H1 (cell line): ENCODE measurements around the gene SHLD2. TPM values are rescaled to one million over a fixed set of nuclear protein-coding genes. Genes with fewer than 3 reads are reported as not detected.

Experiments
- ATF2 ChIP-seq: IDR thresholded peaks from 2 replicates; pipeline ENCODE4 v1.6.1; 2012; ENCODE audit warnings: low read length, inconsistent platforms
- BRCA1 ChIP-seq: IDR thresholded peaks from 2 replicates; pipeline ENCODE4 v1.6.1; 2012; ENCODE audit warnings: low read depth, low read length, improper control_type of control experiment
- E2F6 ChIP-seq: IDR thresholded peaks from 2 replicates; pipeline ENCODE4 v1.6.1; 2012; ENCODE audit warnings: inconsistent platforms
- FOSL1 ChIP-seq: IDR thresholded peaks from 2 replicates; pipeline ENCODE4 v1.6.1; 2011; ENCODE audit warnings: mild to moderate bottlenecking, low read depth, low read length, moderate library complexity; ENCODE audit not compliant: insufficient read depth
- GABPA ChIP-seq: IDR thresholded peaks from 2 replicates; pipeline ENCODE4 v1.6.1; 2011; ENCODE audit warnings: mild to moderate bottlenecking, low read length, moderate library complexity, borderline replicate concordance; ENCODE audit not compliant: insufficient read depth
- GTF2F1 ChIP-seq: IDR thresholded peaks from 2 replicates; pipeline ENCODE4 v1.6.1; 2012; ENCODE audit warnings: low read depth, low read length, improper control_type of control experiment, borderline replicate concordance
- JUN ChIP-seq: IDR thresholded peaks from 2 replicates; pipeline ENCODE4 v1.6.1; 2011; ENCODE audit warnings: low read depth, mild to moderate bottlenecking, improper control_type of control experiment, low read length
- KDM4A ChIP-seq: IDR thresholded peaks from one replicate; pipeline ENCODE4 v1.7.1; 2012; ENCODE audit warnings: low read depth, mild to moderate bottlenecking, moderate library complexity, low read length, inconsistent platforms; ENCODE audit not compliant: severe bottlenecking
- PHF8 ChIP-seq: fragments of 200-600 bp; sonication (generic); conservative IDR thresholded peaks from 2 replicates; pipeline ENCODE4 v1.7.1; 2012; ENCODE audit warnings: low read depth, mild to moderate bottlenecking, inconsistent platforms, low read length, moderate library complexity
- SIX5 ChIP-seq: IDR thresholded peaks from 2 replicates; pipeline ENCODE4 v1.6.1; 2011; ENCODE audit warnings: mild to moderate bottlenecking, low read depth, low read length
- polyA plus RNA-seq, 7 experiments: library from polyadenylated mRNA; depleted of rRNA in 3 of 7; stranded (reverse) in 5 of 7; unstranded in 2 of 7; fragments of >200 nt in 5 of 7; fragments of 200-250 nt in 2 of 7; gene quantifications; 1 replicate in 5 of 7; 2 replicates in 1 of 7; 4 replicates in 1 of 7; pipeline versions ENCODE4 v1.2.1 to v1.2.3, GENCODE V29; 2011 to 2013; ENCODE audit warnings: missing spikeins in 2 of 7, mixed read lengths in 2 of 7
- total RNA-seq: library from RNA; stranded (reverse); fragmentation: NEBNext Ultra II Directional; extraction: Animal tissue kit (Norgen Biotek cat#: 25700); gene quantifications from 2 replicates; pipeline ENCODE4 v1.2.1, GENCODE V29; 2021

SHLD2 gene
- total and polyA plus RNA-seq, 2 of the 8 experiments (the other 6 are each of a cell fraction or from before 2014, with no cell fraction given): 7.9 to 32.4 TPM

GRCh38 chr10:87093632-87094372 lies 1.2 kb upstream of the SHLD2 start (continued):
- TF ChIP-seq ATF2 (no peak), FOSL1 (no peak), E2F6 (no peak; the same call in 1 of the 2 replicates), KDM4A (no peak), BRCA1 (no peak), JUN (no peak), PHF8 (no peak), GTF2F1 (no peak), GABPA (no peak), SIX5 (no peak)
- TF ChIP-seq, all 59 proteins: peak for 5
